NCI-H1694 treated with DMSO at 0.1 percent for 48 hours (cell line): ENCODE results near the gene LRP5.
A peak's percentile ranks its signal among the peaks of the same experiment; 100 is the strongest.

Experiments used
- DNase-seq: peaks from one replicate; lab custom pipeline; 2025; lab: John Stamatoyannopoulos, UW

Gene LRP5

GRCh38 chr11:68312117-68312779 lies at the start of gene LRP5:
Gene LRP5 (plus strand): TSS chr11:68312591. CDS start chr11:68312715, 124 bp downstream.
- DNase-seq, result no peak

- no peak for DNase-seq
Measured at GRCh38 chr11:68263444-68264035, 48.9 kb upstream of the LRP5 start.

GRCh38 chr11:68264244-68264643 lies 48.1 kb upstream of the LRP5 start:
- no peak for DNase-seq

- DNase-seq, result no peak
Measured at GRCh38 chr11:68264741-68265540, 47.5 kb upstream of the LRP5 start.

GRCh38 chr11:68266121-68266891 lies 46.1 kb upstream of the LRP5 start:
- DNase-seq, result no peak

GRCh38 chr11:68266936-68267880 lies 45.2 kb upstream of the LRP5 start:
- no peak for DNase-seq

- no peak for DNase-seq
Measured at GRCh38 chr11:68267881-68268240, 44.5 kb upstream of the LRP5 start.

- DNase-seq, result no peak
Measured at GRCh38 chr11:68269414-68270081, 42.8 kb upstream of the LRP5 start.

- DNase-seq, result no peak
Measured at GRCh38 chr11:68270196-68271022, 42.0 kb upstream of the LRP5 start.

- DNase-seq, result peak; percentile 48
Measured at GRCh38 chr11:68271023-68271780, 41.2 kb upstream of the LRP5 start.

GRCh38 chr11:68271781-68272608 lies 40.4 kb upstream of the LRP5 start, which contains the start of gene C11orf24:
Gene C11orf24 (minus strand): TSS chr11:68271973. CDS start chr11:68263767, 8,206 bp downstream.
- DNase-seq, result peak; percentile 61

GRCh38 chr11:68273026-68273738 lies 39.2 kb upstream of the LRP5 start:
- DNase-seq, result no peak

- DNase-seq, result no peak
Measured at GRCh38 chr11:68274306-68274705, 38.1 kb upstream of the LRP5 start.

GRCh38 chr11:68275721-68276507 lies 36.5 kb upstream of the LRP5 start:
- DNase-seq, result no peak

- DNase-seq, result no peak
Measured at GRCh38 chr11:68276861-68277260, 35.5 kb upstream of the LRP5 start.

- no peak for DNase-seq
Measured at GRCh38 chr11:68279676-68280075, 32.7 kb upstream of the LRP5 start.
